Glutamatergic neuron (in vitro differentiated cells): ENCODE data around the gene CCDC9B. TPM values are rescaled to one million over a fixed set of nuclear protein-coding genes. Genes with fewer than 3 reads are reported as not detected.

Experiments
- DNase-seq: peaks from one replicate; pipeline ENCODE4 v3.0.0; 2022
- H3K27ac Mint-ChIP-seq: one replicate; pipeline ENCODE4 v1.8.0; 2020; ENCODE audit warnings: mild to moderate bottlenecking, mixed read lengths, inconsistent platforms; ENCODE audit not compliant: unreplicated experiment
- H3K27me3 Mint-ChIP-seq: one replicate; pipeline ENCODE4 v1.8.0; 2020; ENCODE audit warnings: mild to moderate bottlenecking, moderate library complexity, mixed read lengths, inconsistent platforms; ENCODE audit not compliant: unreplicated experiment
- H3K36me3 Mint-ChIP-seq: one replicate; pipeline ENCODE4 v1.8.0; 2020; ENCODE audit warnings: mild to moderate bottlenecking, mixed read lengths, inconsistent platforms; ENCODE audit not compliant: unreplicated experiment
- H3K4me1 Mint-ChIP-seq: one replicate; pipeline ENCODE4 v1.8.0; 2020; ENCODE audit warnings: mild to moderate bottlenecking, low read depth, mixed read lengths, inconsistent platforms; ENCODE audit not compliant: unreplicated experiment
- H3K4me3 Mint-ChIP-seq: one replicate; pipeline ENCODE4 v1.8.0; 2020; ENCODE audit warnings: mild to moderate bottlenecking, mixed read lengths, inconsistent platforms; ENCODE audit not compliant: unreplicated experiment
- H3K9me3 Mint-ChIP-seq: one replicate; pipeline ENCODE4 v1.8.0; 2020; ENCODE audit warnings: mild to moderate bottlenecking, moderate library complexity, mixed read lengths, inconsistent platforms; ENCODE audit not compliant: unreplicated experiment
- long read RNA-seq: library from polyadenylated mRNA; unstranded; transcript quantifications from one replicate; pipeline ENCODE4 v2.0.0, GENCODE V29; 2020; ENCODE audit not compliant: unreplicated experiment
- total RNA-seq: library from RNA; stranded (reverse); fragmentation: NEBNext Ultra II Directional; extraction: Animal tissue kit (Norgen Biotek cat#: 25700); gene quantifications from one replicate; pipeline ENCODE4 v1.2.1, GENCODE V29; 2021; ENCODE audit not compliant: unreplicated experiment
- TF ChIP-seq, protein P1 (sequence below): fragments of 200-600 bp; sonication (generic); IDR thresholded peaks from one replicate; pipeline ENCODE4 v1.5.0; 2021; ENCODE audit not compliant: partially characterized antibody, unreplicated experiment

Gene CCDC9B
- 0.49 TPM for total RNA-seq
- long read RNA-seq, result 0 reads

DNA sequence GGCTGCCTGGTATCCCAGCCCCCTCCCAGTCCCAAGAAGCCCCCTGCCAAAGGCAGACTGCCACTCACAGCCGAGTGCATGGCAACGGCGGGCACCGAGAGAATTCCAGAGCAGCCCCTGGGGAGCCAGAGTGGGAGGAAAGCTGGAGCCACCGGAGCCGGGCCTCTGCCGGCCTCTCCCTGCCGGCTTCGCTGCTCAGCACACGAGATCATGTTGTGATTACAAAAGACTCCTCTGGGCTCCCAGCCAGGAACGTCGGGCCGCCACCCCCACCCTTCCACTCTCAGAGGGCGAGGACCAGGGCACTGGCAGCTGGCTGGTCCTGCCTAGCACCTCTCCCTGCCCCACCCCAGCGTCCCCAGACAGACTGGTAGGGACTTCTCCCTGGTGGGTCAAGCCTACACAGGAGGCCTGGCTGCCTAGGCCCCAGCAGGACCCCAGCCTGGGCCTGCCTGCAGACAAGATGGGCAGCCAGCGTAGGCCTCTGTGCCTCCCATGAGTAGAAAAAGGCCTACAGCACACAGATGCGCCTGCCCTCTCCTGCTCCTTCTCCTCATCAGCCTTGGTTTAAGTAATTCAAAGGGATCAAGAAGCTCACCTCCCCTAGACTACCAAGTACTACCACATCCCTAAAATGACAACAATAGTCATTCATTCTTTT lies at the start of gene CCDC9B:
Gene CCDC9B (minus strand): TSS at position 200 of the 661 bp plus-strand sequence. CDS start 120 bp downstream, at position 80.
- TF ChIP-seq, protein P1, sequence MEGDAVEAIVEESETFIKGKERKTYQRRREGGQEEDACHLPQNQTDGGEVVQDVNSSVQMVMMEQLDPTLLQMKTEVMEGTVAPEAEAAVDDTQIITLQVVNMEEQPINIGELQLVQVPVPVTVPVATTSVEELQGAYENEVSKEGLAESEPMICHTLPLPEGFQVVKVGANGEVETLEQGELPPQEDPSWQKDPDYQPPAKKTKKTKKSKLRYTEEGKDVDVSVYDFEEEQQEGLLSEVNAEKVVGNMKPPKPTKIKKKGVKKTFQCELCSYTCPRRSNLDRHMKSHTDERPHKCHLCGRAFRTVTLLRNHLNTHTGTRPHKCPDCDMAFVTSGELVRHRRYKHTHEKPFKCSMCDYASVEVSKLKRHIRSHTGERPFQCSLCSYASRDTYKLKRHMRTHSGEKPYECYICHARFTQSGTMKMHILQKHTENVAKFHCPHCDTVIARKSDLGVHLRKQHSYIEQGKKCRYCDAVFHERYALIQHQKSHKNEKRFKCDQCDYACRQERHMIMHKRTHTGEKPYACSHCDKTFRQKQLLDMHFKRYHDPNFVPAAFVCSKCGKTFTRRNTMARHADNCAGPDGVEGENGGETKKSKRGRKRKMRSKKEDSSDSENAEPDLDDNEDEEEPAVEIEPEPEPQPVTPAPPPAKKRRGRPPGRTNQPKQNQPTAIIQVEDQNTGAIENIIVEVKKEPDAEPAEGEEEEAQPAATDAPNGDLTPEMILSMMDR, result no peak
- H3K27me3 Mint-ChIP-seq, result peaks cover 6% of the 10 kb centered on the region
- H3K9me3 Mint-ChIP-seq, result peaks cover 1% of the 10 kb centered on the region
- no peaks in the 10 kb centered on the region for H3K36me3 Mint-ChIP-seq
- peaks cover 15% of the 10 kb centered on the region for H3K4me1 Mint-ChIP-seq
- H3K27ac Mint-ChIP-seq, result peak within 1 kb of the TSS; percentile 80
- DNase-seq, result peak; percentile 57
- H3K4me3 Mint-ChIP-seq, result peak within 1 kb of the TSS; percentile 68

GRCh38 chr15:40389824-40390595 lies 49.3 kb upstream of the CCDC9B start:
- DNase-seq, result no peak

DNA sequence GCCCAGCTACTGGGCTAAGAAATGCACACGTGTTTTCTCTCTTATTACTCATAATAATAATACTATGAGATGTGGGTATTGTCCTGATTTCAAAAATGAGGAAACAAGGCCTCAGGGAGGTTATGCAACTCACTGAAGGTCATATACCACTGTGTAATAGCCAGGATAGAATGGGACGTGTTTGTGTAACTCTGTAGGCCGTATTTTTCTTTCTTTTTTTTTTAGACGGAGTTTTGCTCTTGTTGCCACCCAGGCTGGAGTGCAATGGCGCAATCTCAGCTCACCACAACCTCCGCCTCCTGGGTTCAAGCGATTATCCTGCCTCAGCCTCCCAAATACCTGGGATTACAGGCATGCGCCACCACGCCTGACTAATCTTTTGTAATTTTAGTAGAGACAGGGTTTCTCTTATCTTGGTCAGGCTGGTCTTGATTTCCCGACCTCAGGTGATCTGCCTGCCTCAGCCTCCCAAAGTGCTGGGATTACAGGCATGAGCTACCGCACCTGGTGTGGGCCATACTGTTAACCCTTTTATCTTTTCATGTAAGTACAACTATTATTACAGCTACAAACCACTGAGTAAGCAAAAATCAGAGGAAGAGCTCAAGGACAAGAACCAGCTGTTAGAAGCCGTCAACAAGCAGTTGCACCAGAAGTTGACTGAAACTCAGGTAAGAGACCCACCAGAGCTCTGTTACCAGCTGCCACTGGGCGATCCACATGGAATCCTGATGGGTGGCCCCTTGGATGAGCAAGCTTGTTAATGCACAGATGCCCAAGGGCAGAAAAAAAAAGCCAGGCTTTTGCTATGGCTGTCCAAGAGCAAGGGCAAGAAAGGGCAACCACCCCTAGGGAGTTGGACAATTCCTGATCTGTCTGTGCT lies 48.4 kb upstream of the CCDC9B start:
- Mint-ChIP-seq H3K4me1 (peaks cover 5% of the 10 kb centered on the region), H3K27ac (no peak overlapping the region), H3K9me3 (no peaks in the 10 kb centered on the region), H3K27me3 (peaks cover 7% of the 10 kb centered on the region), H3K4me3 (no peak overlapping the region), H3K36me3 (peaks cover 4% of the 10 kb centered on the region)
- TF ChIP-seq, protein P1, result no peak
- no peak for DNase-seq

More at GRCh38 chr15:40389824-40390595, 49.3 kb upstream of the CCDC9B start:
- no peaks in the 10 kb centered on the region for H3K9me3 Mint-ChIP-seq
- no peak overlapping the region for H3K4me3 Mint-ChIP-seq
- no peak overlapping the region for H3K27ac Mint-ChIP-seq
- peaks cover 4% of the 10 kb centered on the region for H3K36me3 Mint-ChIP-seq
- TF ChIP-seq, protein P1, result no peak
- peaks cover 2% of the 10 kb centered on the region for H3K4me1 Mint-ChIP-seq
- H3K27me3 Mint-ChIP-seq, result peaks cover 5% of the 10 kb centered on the region

DNA sequence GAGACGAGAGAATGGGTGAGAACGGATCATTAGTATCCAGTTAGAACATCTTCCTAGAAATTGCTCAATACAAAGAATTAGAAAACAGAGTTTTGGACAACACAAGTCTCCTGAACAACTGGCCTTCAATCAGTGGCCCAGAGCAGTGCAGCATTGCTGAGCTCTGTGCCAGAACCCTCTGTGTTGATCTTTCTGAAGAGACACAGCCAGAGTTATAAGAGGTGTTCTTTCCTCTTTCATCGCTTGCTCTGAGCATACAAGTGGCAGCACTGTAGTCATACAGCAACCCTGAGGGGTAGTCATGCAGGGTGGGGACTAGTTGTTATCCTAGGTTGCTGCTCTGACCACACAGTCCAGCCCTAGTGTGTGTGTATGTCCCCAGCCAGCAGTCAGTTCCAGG lies 45.7 kb upstream of the CCDC9B start:
- no peak overlapping the region for H3K27ac Mint-ChIP-seq
- H3K9me3 Mint-ChIP-seq, result peaks cover 3% of the 10 kb centered on the region
- TF ChIP-seq, protein P1, result no peak
- no peak overlapping the region for H3K4me3 Mint-ChIP-seq
- DNase-seq, result no peak
- H3K4me1 Mint-ChIP-seq, result peaks cover 14% of the 10 kb centered on the region
- H3K27me3 Mint-ChIP-seq, result peaks cover 9% of the 10 kb centered on the region
- no peaks in the 10 kb centered on the region for H3K36me3 Mint-ChIP-seq
